Activated gamma-delta T cell treated with Interleukin-2 at 50 U/mL for 16 hours (primary cell): ENCODE results near the gene SLC26A3.

Source experiments
- DNase-seq: peaks from one replicate; pipeline ENCODE4 v3.0.0-alpha.2; 2020

SLC26A3 gene

GRCh38 chr7:107743567-107744344 is 59.3 kb downstream of the SLC26A3 start, which contains the start of gene CBLL1:
Gene CBLL1 (plus strand): TSS chr7:107744142. CDS start chr7:107744164, 22 bp downstream.
- peak; percentile 98 for DNase-seq

GRCh38 chr7:107742678-107743566 is 60.1 kb downstream of the SLC26A3 start:
- no peak for DNase-seq

- no peak for DNase-seq
These were observed 74.7 kb downstream of the SLC26A3 start for GRCh38 chr7:107728276-107728675.

GRCh38 chr7:107726356-107727130 is 76.5 kb downstream of the SLC26A3 start:
- no peak for DNase-seq

GRCh38 chr7:107725138-107725740 is 77.8 kb downstream of the SLC26A3 start:
- DNase-seq, result peak; percentile 51

GRCh38 chr7:107723255-107723654 is 79.8 kb downstream of the SLC26A3 start:
- no peak for DNase-seq

GRCh38 chr7:107721286-107721685 is 81.7 kb downstream of the SLC26A3 start:
- no peak for DNase-seq

- no peak for DNase-seq
These were observed 84.4 kb downstream of the SLC26A3 start for GRCh38 chr7:107718456-107719193.

GRCh38 chr7:107715531-107715930 is 87.5 kb downstream of the SLC26A3 start:
- DNase-seq, result no peak
